HepG2 (cell line): ENCODE measurements around the gene ICE2. TPM values are rescaled to one million over a fixed set of nuclear protein-coding genes. Genes with fewer than 3 reads are reported as not detected.

Experiments
- ATAC-seq: fragments of 200-7000 bp; cut with Tn5 transposase; 3 replicates; pipeline ENCODE4 v1.9.1; 2020; ENCODE audit warnings: mild to moderate bottlenecking, moderate library complexity
- BruUV-seq: library from RNA; stranded (reverse); fragments of 400-500 nt; replicated peaks from 2 replicates; lab custom pipeline; 2021; lab: Mats Ljungman, UMichigan
- CTCF ChIA-PET: fragments of 300-600 bp; formaldehyde crosslinking; extraction: SDS; loops from one replicate; lab custom pipeline; 2021; ENCODE audit warnings: low total read pairs, inconsistent platforms, low intra/inter-chr PET ratio; lab: Yijun Ruan, JAX
- POLR2A ChIA-PET: fragments of 350-600 bp; sonication (Branson Sonifier 250); formaldehyde crosslinking; loops from one replicate; lab custom pipeline; 2020; ENCODE audit warnings: antibody characterized with exemption, inconsistent platforms; lab: Yijun Ruan, JAX
- DNase-seq: peaks from one replicate; pipeline ENCODE4 v3.0.0-alpha.2; 2015; ENCODE audit warnings: low spot score
- FAIRE-seq: peaks from 3 replicates; lab custom pipeline; 2011; peaks lifted over from hg19 to GRCh38; lab: Jason Lieb, UNC
- H2AFZ ChIP-seq: one replicate; pipeline ENCODE4 v1.6.1; 2011; ENCODE audit warnings: low read length, inconsistent platforms
- H3K27ac ChIP-seq: fragments of 300-600 bp; 3 replicates; pipeline ENCODE4 v1.8.0; 2011; ENCODE audit warnings: mixed run types, mild to moderate bottlenecking, mixed read lengths, low read length, inconsistent platforms; ENCODE audit not compliant: insufficient read depth; ENCODE audit errors: extremely low read length
- H3K27me3 ChIP-seq, 2 experiments: fragments of 200-600 bp in 1 of 2; 2 replicates in 1 of 2; 3 replicates in 1 of 2; pipeline versions ENCODE4 v1.6.0 to v1.8.0; 2011; ENCODE audit warnings: low read length in 2 of 2, mild to moderate bottlenecking in 2 of 2, moderate library complexity in 2 of 2, inconsistent platforms in 1 of 2; ENCODE audit not compliant: insufficient read depth in 2 of 2, control insufficient read depth in 1 of 2
- H3K36me3 ChIP-seq, 2 experiments: fragments of 200-600 bp in 1 of 2; replicated peaks in 1 of 2; 2 replicates in 1 of 2; 3 replicates in 1 of 2; pipeline versions ENCODE4 v1.5.1 to v1.8.0; 2011; ENCODE audit warnings: low read length in 2 of 2, inconsistent platforms in 1 of 2; ENCODE audit not compliant: insufficient read depth in 2 of 2, control insufficient read depth in 1 of 2
- H3K4me1 ChIP-seq: 2 replicates; pipeline ENCODE4 v1.5.1; 2012; ENCODE audit warnings: low read length, inconsistent platforms; ENCODE audit not compliant: insufficient read depth
- H3K4me2 ChIP-seq: 2 replicates; pipeline ENCODE4 v1.6.0; 2011; ENCODE audit warnings: low read depth, low read length, inconsistent platforms
- H3K4me3 ChIP-seq, 3 experiments: fragments of 200-600 bp in 1 of 3; sonication (generic), shearing (Covaris generic) in 1 of 3; replicated peaks in 1 of 3; 2 replicates each; pipeline ENCODE4 v1.5.1; 2011 to 2016; ENCODE audit warnings: low read length in 3 of 3, inconsistent platforms in 2 of 3, low read depth in 2 of 3, mild to moderate bottlenecking in 2 of 3, control low read depth in 1 of 3, mixed read lengths in 1 of 3; ENCODE audit not compliant: insufficient read depth in 1 of 3
- H3K79me2 ChIP-seq: one replicate; pipeline ENCODE4 v1.6.1; 2011; ENCODE audit warnings: low read length, inconsistent platforms; ENCODE audit not compliant: insufficient read depth
- H3K9ac ChIP-seq: 2 replicates; pipeline ENCODE4 v1.6.0; 2011; ENCODE audit warnings: mild to moderate bottlenecking, low read depth, low read length, inconsistent platforms; ENCODE audit not compliant: insufficient read depth
- H3K9me3 ChIP-seq: 2 replicates; pipeline ENCODE4 v1.5.1; 2012; ENCODE audit warnings: mild to moderate bottlenecking, low read length
- H4K20me1 ChIP-seq: 2 replicates; pipeline ENCODE4 v1.6.0; 2011; ENCODE audit warnings: inconsistent platforms, mild to moderate bottlenecking, low read length, moderate library complexity; ENCODE audit not compliant: insufficient read depth
- GATA4 ChIP-seq: sonication (generic); IDR thresholded peaks from 2 replicates; pipeline ENCODE4 v1.6.1; 2016; ENCODE audit warnings: antibody characterized with exemption, low read depth, borderline replicate concordance
- GMEB1 ChIP-seq: sonication (generic); formaldehyde crosslinking; IDR thresholded peaks from 2 replicates; pipeline ENCODE4 v1.5.1; 2020; ENCODE audit warnings: missing genetic modification reagents, mild to moderate bottlenecking, borderline replicate concordance
- HCFC1 ChIP-seq: fragments of 150-350 bp; IDR thresholded peaks from 2 replicates; pipeline ENCODE4 v1.6.1; 2014; ENCODE audit warnings: low read depth, low read length
- JUNB ChIP-seq: sonication (generic); formaldehyde crosslinking; IDR thresholded peaks from 2 replicates; pipeline ENCODE4 v1.8.0; 2022; ENCODE audit warnings: missing genetic modification reagents, mild to moderate bottlenecking, borderline replicate concordance
- WIZ ChIP-seq: sonication (generic); formaldehyde crosslinking; IDR thresholded peaks from 2 replicates; pipeline ENCODE4 v1.5.1; 2020; ENCODE audit warnings: mild to moderate bottlenecking, missing genetic modification reagents
- ZBTB26 ChIP-seq: IDR thresholded peaks from 2 replicates; pipeline ENCODE4 v1.6.1; 2016; ENCODE audit warnings: missing compliant biosample characterization, missing genetic modification reagents, borderline replicate concordance
- ZBTB49 ChIP-seq: sonication (generic); formaldehyde crosslinking; IDR thresholded peaks from 2 replicates; pipeline ENCODE4 v1.4.0; 2020; ENCODE audit warnings: missing genetic modification reagents, borderline replicate concordance
- ZNF790 ChIP-seq: sonication (generic); formaldehyde crosslinking; IDR thresholded peaks from 2 replicates; pipeline ENCODE4 v1.8.0; 2022; ENCODE audit warnings: missing genetic modification reagents, mild to moderate bottlenecking, borderline replicate concordance
- WGBS: methylation state at CpG from one replicate; pipeline ENCODE4 v1.1.6; 2017; ENCODE audit warnings: low lambda C conversion rate; 5-methylcytosine and 5-hydroxymethylcytosine counted together
- in situ Hi-C: cut with HindIII; loops from 2 replicates; pipeline ENCODE4 v1.10.0; 2017; ENCODE audit warnings: low pct_unique_long_range_greater_than_20kb; ENCODE audit not compliant: extremely low pct_ligation_motif_present
- intact Hi-C: fragments of 100-400 bp; cut with micrococcal nuclease; formaldehyde crosslinking; loops from one replicate; pipeline ENCODE4 v1.10.0; 2022; ENCODE audit not compliant: unreplicated experiment
- polyA plus RNA-seq, 8 experiments: library from polyadenylated mRNA; depleted of rRNA in 3 of 8; stranded (reverse) in 7 of 8; unstranded in 1 of 8; fragments of >200 nt; fragmentation: Illumina TruSeq in 4 of 8; extraction: Trizol in 4 of 8; gene quantifications; 2 replicates each; pipeline versions ENCODE4 v1.2.1 to v1.2.3, GENCODE V29; 2011 to 2016; ENCODE audit warnings: low read depth in 4 of 8, missing spikeins in 1 of 8, mixed read lengths in 1 of 8; ENCODE audit not compliant: insufficient read depth in 1 of 8
- total RNA-seq, 5 experiments: library from RNA; depleted of rRNA; stranded (reverse); fragments of >200 nt; fragmentation: Illumina TruSeq; extraction: Trizol; gene quantifications; 2 replicates each; pipeline ENCODE4 v1.2.3, GENCODE V29; 2016; ENCODE audit warnings: low read depth in 1 of 5

Gene ICE2
- total and polyA plus RNA-seq, 2 of the 13 experiments (the other 11 are each of a cell fraction or from before 2014, with no cell fraction given): 24.8 to 26.4 TPM

GRCh38 chr15:60396100-60396499 lies 82.8 kb downstream of the ICE2 start:
- BruUV-seq: no TSS peak
- no peak for FAIRE-seq
- H3K27ac ChIP-seq: peak overlapping the region; percentile 39
- no peak overlapping the region for H3K4me3 ChIP-seq
- ATAC-seq: no peak
- H3K9me3 ChIP-seq: no peaks in the 10 kb centered on the region
- POLR2A ChIA-PET: interaction anchor here (6.1 kb wide), 1 partner anchor 22 kb away, joined by 117 read pairs; no protein-coding TSS in a partner anchor
- 0 out of 2 replicates have a peak overlapping the region, but pooled peaks have one; percentile 14 for H3K9ac ChIP-seq
- H3K27me3 ChIP-seq: no peaks in the 10 kb centered on the region
- H2AFZ ChIP-seq: no peak overlapping the region
- intact Hi-C loops (no loop called here), in situ Hi-C loops (no loop called here)
- H4K20me1 ChIP-seq: no peaks in the 10 kb centered on the region
- TF ChIP-seq ZBTB49 (CRISPR knock-in tag) (no peak), JUNB (no peak), GATA4 (no peak), ZBTB26 (CRISPR knock-in tag) (no peak), WIZ (CRISPR knock-in tag) (no peak), GMEB1 (CRISPR knock-in tag) (no peak), HCFC1 (no peak), ZNF790 (CRISPR knock-in tag) (no peak)
- peaks cover 1 to 12% of the 10 kb centered on the region in 2 experiments; a peak in 4 of 5 replicates for H3K36me3 ChIP-seq
- H3K4me1 ChIP-seq: peaks cover 91% of the 10 kb centered on the region
- CTCF ChIA-PET: no interaction called here
- no peak for DNase-seq
- H3K4me2 ChIP-seq: no peak overlapping the region
- 98% methylated on average over 12 of the region's 12 CpGs for WGBS
- H3K79me2 ChIP-seq: peaks cover 72% of the 10 kb centered on the region
